ENCODE measurements around the gene CITED4. TPM values are rescaled to one million over a fixed set of nuclear protein-coding genes. Genes with fewer than 3 reads are reported as not detected.

Gene CITED4
- total and polyA plus RNA-seq, 12 donors, result 3.5 to 68.5 (median 36.0) TPM

DNA sequence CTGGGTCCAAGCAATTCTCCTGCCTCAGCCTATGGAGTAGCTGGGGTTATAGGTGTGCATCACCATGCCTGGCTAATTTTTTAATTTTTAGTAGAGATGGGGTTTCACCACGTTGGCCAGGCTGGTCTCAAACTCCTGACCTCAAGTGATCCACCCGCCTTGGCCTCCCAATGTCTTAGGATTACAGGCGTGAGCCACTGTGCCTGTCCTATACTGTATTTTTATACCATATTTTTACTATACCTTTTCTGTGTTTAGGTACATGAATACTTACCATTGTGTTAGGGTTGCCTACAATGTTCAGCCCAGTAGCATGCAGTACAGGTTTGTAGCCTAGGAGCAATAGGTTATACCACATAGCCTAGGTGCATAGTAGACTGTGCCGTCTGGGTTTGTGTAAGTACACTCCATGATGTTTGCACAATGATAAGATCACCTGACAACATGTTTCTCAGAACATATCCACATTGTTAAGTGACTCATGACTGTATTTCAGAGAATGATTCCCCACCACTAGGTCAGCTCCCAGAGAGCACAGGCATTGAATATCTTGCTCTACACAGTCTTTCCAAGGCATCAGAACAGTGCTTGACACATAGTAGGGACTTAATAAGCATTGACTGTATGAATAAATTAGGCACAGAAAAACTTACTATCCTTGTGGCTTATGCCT, 6.0 kb upstream of the CITED4 start:
- Histone ChIP-seq H3K4me3 (no peak overlapping the region), H3K27me3 (no peaks in the 10 kb centered on the region), H3K36me3 (replicated peaks in 1 of 2) (no peaks in the 10 kb centered on the region), H3K4me1 (replicated peaks in 1 of 2) (no peaks in the 10 kb centered on the region), H3K27ac (no peak overlapping the region), H3K9me3 (replicated peaks in 1 of 3) (no peaks in the 10 kb centered on the region)
- DNase-seq, result no peak
- TF ChIP-seq POLR2A (IDR thresholded peaks at IDR 0.05) (no peak), CTCF (IDR thresholded peaks at IDR 0.05) (no peak)
- WGBS, 4 donors, result 75 to 83% (median 81%) methylated on average over 4 of the region's 4 CpGs
- intact Hi-C loops (cut with DNase I), result no loop called here

DNA sequence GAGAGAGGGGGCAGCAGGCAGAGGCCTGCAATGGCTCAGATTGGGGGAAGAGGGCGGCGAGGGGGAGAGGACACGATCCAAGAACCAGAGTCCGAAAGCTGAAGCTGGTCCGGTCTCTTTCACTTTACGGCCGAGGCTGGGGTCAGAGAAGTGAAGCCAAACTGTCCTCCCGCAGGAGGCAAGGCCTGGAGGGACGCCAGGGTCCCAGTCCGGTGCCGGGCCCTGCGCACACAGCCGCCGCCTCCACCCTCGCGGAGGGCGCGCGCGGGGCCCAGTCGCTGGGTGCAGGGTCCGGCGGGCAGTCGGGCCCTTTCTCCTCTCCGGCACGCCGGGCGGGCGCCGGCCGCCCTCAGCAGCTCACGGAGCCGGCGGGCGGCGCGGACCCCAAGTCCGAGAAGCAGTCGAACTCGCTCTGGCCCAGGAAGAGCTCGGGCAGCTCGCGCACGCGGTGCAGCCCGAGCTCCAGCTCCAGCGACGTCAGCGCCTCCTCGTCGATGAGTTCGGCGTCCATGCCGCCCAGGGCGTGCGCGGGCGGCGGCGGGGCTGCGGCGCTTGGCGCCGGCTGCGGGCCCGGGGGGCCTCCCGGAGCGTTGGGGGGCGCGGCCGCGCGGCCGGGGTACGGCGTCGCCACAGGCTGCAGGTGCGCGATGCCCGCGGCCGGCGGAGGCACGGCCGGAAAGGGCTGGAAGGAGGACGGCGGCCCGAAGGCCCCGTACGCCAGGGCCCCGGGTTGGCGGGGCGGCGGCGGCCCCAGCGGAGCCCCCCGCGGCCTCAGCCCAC, 749 bp downstream of the CITED4 start:
- intact Hi-C loops (cut with DNase I), result no loop called here

DNA sequence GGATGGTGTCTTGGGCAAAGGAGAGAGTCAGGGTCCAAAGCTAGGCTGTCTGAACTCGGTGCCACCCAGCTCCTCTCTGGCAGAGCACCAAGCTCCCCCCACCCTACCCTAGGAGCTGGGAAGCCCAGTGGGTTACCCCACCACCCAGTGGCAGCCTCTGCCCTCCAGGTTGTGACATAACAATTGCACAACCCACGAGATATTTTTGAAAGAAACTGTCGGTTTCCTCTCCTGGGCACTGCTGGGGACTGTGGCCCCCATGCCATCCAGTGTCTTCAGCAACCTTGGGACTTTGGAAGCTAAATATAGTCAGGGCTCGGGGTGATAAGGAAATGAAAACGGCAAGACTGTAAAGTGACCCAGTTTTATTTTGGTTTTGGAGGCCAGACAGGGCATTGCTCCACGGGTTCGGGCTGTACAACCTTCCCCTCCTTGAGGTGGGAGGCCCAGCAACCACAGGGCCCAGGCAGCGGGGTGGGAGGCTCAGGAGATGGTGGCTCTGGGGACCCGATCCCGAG, 1.4 kb downstream of the CITED4 start:
- intact Hi-C loops (cut with DNase I), result no loop called here

More for the DNA sequence above, 749 bp downstream of the CITED4 start:
- peak overlapping the region; percentile 39 to 91 (median 71) for H3K27ac ChIP-seq
- peak overlapping the region in 3 of 4 donors; percentile 24 to 86 (median 44) for H3K4me3 ChIP-seq
- peak; percentile 50 to 68 (median 62) for DNase-seq
- H3K36me3 ChIP-seq (replicated peaks in 1 of 2), result no peaks in the 10 kb centered on the region
- H3K9me3 ChIP-seq (replicated peaks in 1 of 3), result no peaks in the 10 kb centered on the region
- 2 to 6% (median 2%) methylated on average over 4 to 98 of the region's 98 CpGs for WGBS, 4 donors
- TF ChIP-seq POLR2A (IDR thresholded peaks at IDR 0.05), result peak in 1 of 2 donors; percentile 6
- TF ChIP-seq CTCF (IDR thresholded peaks at IDR 0.05), result no peak
- no peaks in the 10 kb centered on the region for H3K27me3 ChIP-seq
- H3K4me1 ChIP-seq (replicated peaks in 1 of 2), result peaks cover 10 to 11% of the 10 kb centered on the region in 2 donors

More for the DNA sequence above, 1.4 kb downstream of the CITED4 start:
- no peaks in the 10 kb centered on the region for H3K9me3 ChIP-seq (replicated peaks in 1 of 3)
- DNase-seq, result peak; percentile 41 to 70 (median 56)
- no peaks in the 10 kb centered on the region for H3K36me3 ChIP-seq (replicated peaks in 1 of 2)
- WGBS, 4 donors, result 13 to 19% (median 16%) methylated on average over 9 to 10 of the region's 10 CpGs
- H3K4me1 ChIP-seq (replicated peaks in 1 of 2), result peaks cover 10 to 11% of the 10 kb centered on the region in 2 donors
- H3K27me3 ChIP-seq, result no peaks in the 10 kb centered on the region
- TF ChIP-seq POLR2A (IDR thresholded peaks at IDR 0.05) (peak in 1 of 2 donors; percentile 56), CTCF (IDR thresholded peaks at IDR 0.05) (no peak)
- peak overlapping the region; percentile 39 to 91 (median 71) for H3K27ac ChIP-seq
- H3K4me3 ChIP-seq, result peak overlapping the region in 3 of 4 donors; percentile 15 to 86 (median 24)
